ENCODE results near the gene EGFL7. TPM values are rescaled to one million over a fixed set of nuclear protein-coding genes. Genes with fewer than 3 reads are reported as not detected.

The EGFL7 gene
- total RNA-seq, 2 experiments from 2014 or later, result 1.1 to 1.6 TPM

DNA sequence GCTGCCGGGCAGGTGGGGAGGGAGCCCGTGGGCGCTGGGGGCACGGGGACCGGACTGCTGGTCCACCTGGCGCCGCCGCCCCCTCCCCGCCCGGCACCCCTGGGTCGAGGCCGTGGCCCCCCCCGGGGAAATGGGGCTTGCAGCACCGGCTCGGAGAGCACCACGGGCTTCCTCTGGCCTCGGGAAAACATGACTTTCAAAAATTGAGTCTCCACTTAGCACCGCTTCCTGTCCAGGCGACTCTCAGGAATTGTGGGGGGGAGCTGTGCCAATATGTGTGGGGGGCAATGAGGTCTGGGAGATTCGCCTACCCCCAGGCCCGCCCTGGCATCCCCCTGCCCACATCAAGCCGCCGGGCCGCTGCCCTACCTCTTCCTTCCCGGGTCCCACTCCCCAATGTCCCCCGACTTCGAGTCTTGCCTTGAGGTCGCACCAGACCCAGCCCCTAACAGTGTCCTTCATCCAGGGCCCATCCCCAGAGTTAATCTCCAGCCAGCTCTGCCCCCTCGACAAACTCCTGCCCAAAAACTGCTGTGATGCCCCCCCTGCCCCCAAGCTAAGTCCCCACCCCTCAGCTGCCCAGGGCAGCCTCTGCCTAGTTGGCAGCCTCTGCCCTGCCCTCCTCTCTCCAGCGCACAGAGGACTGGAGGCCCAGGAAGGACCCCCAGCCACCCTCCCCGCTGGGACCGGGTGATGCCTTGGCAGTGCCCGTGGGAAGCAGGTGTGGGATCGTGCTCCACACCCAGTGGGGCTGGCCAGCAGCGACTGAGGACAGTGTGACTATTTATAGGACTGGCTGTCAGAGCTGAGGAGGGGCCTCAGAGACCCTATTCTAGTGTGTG, 3.9 kb downstream of the EGFL7 start:
- intact Hi-C loops (cut with micrococcal nuclease), result no loop called here
- TF ChIP-seq CTCF (IDR thresholded peaks at IDR 0.05), result no peak
- ChIA-PET POLR2A (interaction anchor here (1.4 kb wide), 1 partner anchor 9 kb away, joined by 3 read pairs; no protein-coding TSS in a partner anchor), CTCF (interaction anchor here (1.0 to 1.5 kb wide), 2 partner anchors 8 to 182 kb away, joined by 3 to 4 read pairs; no protein-coding TSS in a partner anchor)
- Mint-ChIP-seq H3K9me3 (no peaks in the 10 kb centered on the region), H3K27me3 (peaks cover 9% of the 10 kb centered on the region), H3K36me3 (ENCODE audit: low read depth) (no peaks in the 10 kb centered on the region), H3K27ac (no peak overlapping the region), H3K4me3 (peak overlapping the region; percentile 46), H3K4me1 (ENCODE audit: low read depth) (peaks cover 2% of the 10 kb centered on the region)
- no peak for DNase-seq
- no peak for ATAC-seq

GRCh38 chr9:136667214-136667939, 4.7 kb downstream of the EGFL7 start:
- Mint-ChIP-seq H3K4me3 (no peak overlapping the region), H3K36me3 (ENCODE audit: low read depth) (no peaks in the 10 kb centered on the region), H3K27me3 (peaks cover 9% of the 10 kb centered on the region), H3K9me3 (no peaks in the 10 kb centered on the region), H3K27ac (no peak overlapping the region), H3K4me1 (ENCODE audit: low read depth) (peaks cover 2% of the 10 kb centered on the region)
- ChIA-PET CTCF (interaction anchor here (0.8 to 1.6 kb wide), 3 partner anchors 9 to 183 kb away, joined by 3 to 4 read pairs (median 4); no protein-coding TSS in a partner anchor), POLR2A (interaction anchor here (1.4 kb wide), 1 partner anchor 9 kb away, joined by 3 read pairs; no protein-coding TSS in a partner anchor)
- DNase-seq, result no peak
- TF ChIP-seq CTCF (IDR thresholded peaks at IDR 0.05), result no peak
- no peak for ATAC-seq
- intact Hi-C loops (cut with micrococcal nuclease), result no loop called here

DNA sequence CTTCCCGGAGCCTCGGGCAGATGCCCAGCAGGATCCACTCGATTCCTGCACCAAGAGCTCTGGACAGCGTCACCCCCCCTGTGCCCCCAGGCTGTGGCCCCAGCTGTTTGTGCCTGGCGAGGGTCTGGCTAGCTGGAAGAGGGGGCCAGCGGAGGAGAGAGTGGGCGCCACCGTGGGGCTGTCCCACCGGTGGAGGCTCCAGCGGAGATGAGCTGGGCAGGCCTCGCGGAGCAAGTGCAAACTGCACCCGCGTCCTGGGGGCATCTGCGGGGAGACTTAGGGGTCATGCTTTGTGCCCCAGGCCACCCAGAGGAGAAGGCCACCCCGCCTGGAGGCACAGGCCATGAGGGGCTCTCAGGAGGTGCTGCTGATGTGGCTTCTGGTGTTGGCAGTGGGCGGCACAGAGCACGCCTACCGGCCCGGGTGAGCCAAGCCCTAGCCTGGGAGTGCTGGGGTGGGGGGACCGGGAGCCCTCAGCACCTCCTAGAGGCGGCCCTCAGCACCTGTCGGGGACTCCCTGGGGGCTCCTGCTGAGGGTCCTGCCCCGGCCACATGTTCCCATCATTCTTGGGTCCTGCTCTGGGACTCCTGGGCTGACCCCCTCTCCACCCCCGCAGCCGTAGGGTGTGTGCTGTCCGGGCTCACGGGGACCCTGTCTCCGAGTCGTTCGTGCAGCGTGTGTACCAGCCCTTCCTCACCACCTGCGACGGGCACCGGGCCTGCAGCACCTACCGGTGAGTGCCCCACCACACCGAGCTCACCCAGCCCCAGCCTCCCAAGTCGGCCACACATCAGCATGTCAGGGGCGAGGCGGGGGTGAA, 5.4 kb downstream of the EGFL7 start:
- Mint-ChIP-seq H3K36me3 (ENCODE audit: low read depth) (no peaks in the 10 kb centered on the region), H3K4me1 (ENCODE audit: low read depth) (peaks cover 2% of the 10 kb centered on the region), H3K9me3 (no peaks in the 10 kb centered on the region), H3K27me3 (peaks cover 9% of the 10 kb centered on the region), H3K4me3 (no peak overlapping the region), H3K27ac (no peak overlapping the region)
- CTCF ChIA-PET, result interaction anchor here (0.8 to 1.6 kb wide), 2 partner anchors 8 to 26 kb away, joined by 3 to 4 read pairs; no protein-coding TSS in a partner anchor
- no peak for DNase-seq
- no peak for TF ChIP-seq CTCF (IDR thresholded peaks at IDR 0.05)
- POLR2A ChIA-PET, result no interaction called here
- intact Hi-C loops (cut with micrococcal nuclease), result no loop called here
- ATAC-seq, result no peak

DNA sequence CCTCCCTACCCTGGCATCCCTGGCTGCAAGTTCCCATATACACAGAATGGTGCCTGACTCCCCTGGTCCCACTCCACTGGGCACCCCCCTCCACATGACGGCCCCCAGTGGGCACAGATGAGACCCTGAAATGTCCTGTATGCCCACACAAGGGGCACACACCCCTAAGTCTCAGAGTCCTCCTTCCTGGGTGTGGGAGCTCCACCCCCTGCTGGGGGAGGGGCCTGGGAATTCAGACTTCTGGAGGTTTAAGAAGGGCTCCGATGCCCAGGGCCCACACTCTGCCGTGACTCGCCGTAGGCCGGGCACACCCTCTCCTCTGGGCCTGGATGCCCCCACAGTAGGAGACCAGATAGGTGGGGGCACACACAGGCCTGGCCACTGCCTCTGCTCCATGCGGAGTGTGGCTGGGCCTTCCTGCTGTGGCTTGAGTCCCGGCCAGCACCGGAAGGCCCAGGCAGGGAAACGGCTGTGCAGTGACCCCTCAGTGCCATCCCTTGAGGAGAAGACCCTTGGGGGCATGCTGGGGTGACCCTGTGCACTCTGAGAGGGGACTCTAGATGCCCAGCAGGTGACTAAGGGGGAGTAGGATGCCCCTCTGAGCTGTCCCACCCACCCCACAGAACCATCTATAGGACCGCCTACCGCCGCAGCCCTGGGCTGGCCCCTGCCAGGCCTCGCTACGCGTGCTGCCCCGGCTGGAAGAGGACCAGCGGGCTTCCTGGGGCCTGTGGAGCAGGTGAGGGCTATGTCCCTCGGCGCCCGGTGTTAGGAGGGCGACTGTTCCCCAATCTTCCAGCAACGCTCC, 6.5 kb downstream of the EGFL7 start:
- H3K36me3 Mint-ChIP-seq (ENCODE audit: low read depth), result no peaks in the 10 kb centered on the region
- POLR2A ChIA-PET, result no interaction called here
- H3K4me3 Mint-ChIP-seq, result no peak overlapping the region
- intact Hi-C loops (cut with micrococcal nuclease), result no loop called here
- CTCF ChIA-PET, result interaction anchor here (1.6 kb wide), 1 partner anchor 25 kb away, joined by 4 read pairs; no protein-coding TSS in a partner anchor
- TF ChIP-seq CTCF (IDR thresholded peaks at IDR 0.05), result no peak
- H3K9me3 Mint-ChIP-seq, result no peaks in the 10 kb centered on the region
- peak; percentile 39 for DNase-seq
- peaks cover 9% of the 10 kb centered on the region for H3K27me3 Mint-ChIP-seq
- no peak for ATAC-seq
- peaks cover 2% of the 10 kb centered on the region for H3K4me1 Mint-ChIP-seq (ENCODE audit: low read depth)
- no peak overlapping the region for H3K27ac Mint-ChIP-seq
